ENCODE data around the gene MYOC.

- no peak for TF ChIP-seq CTCF (IDR thresholded peaks at IDR 0.05 in 4 of 5, conservative IDR thresholded peaks at IDR 0.05 in 1 of 5)
- no peak for TF ChIP-seq POLR2A (IDR thresholded peaks at IDR 0.05)
Measured at GRCh38 chr1:171670739-171671138, 18.3 kb upstream of the MYOC start.
